Glutamatergic neuron (in vitro differentiated cells): ENCODE measurements around the gene C6orf141. TPM values are rescaled to one million over a fixed set of nuclear protein-coding genes. Genes with fewer than 3 reads are reported as not detected.
A peak's percentile ranks its signal among the peaks of the same experiment; 100 is the strongest.

Experiments used
- DNase-seq: peaks from one replicate; pipeline ENCODE4 v3.0.0; 2022
- H3K27ac Mint-ChIP-seq: one replicate; pipeline ENCODE4 v1.8.0; 2020; ENCODE audit warnings: mild to moderate bottlenecking, mixed read lengths, inconsistent platforms; ENCODE audit not compliant: unreplicated experiment
- H3K27me3 Mint-ChIP-seq: one replicate; pipeline ENCODE4 v1.8.0; 2020; ENCODE audit warnings: mild to moderate bottlenecking, moderate library complexity, mixed read lengths, inconsistent platforms; ENCODE audit not compliant: unreplicated experiment
- H3K36me3 Mint-ChIP-seq: one replicate; pipeline ENCODE4 v1.8.0; 2020; ENCODE audit warnings: mild to moderate bottlenecking, mixed read lengths, inconsistent platforms; ENCODE audit not compliant: unreplicated experiment
- H3K4me1 Mint-ChIP-seq: one replicate; pipeline ENCODE4 v1.8.0; 2020; ENCODE audit warnings: mild to moderate bottlenecking, low read depth, mixed read lengths, inconsistent platforms; ENCODE audit not compliant: unreplicated experiment
- H3K4me3 Mint-ChIP-seq: one replicate; pipeline ENCODE4 v1.8.0; 2020; ENCODE audit warnings: mild to moderate bottlenecking, mixed read lengths, inconsistent platforms; ENCODE audit not compliant: unreplicated experiment
- H3K9me3 Mint-ChIP-seq: one replicate; pipeline ENCODE4 v1.8.0; 2020; ENCODE audit warnings: mild to moderate bottlenecking, moderate library complexity, mixed read lengths, inconsistent platforms; ENCODE audit not compliant: unreplicated experiment
- CTCF ChIP-seq: fragments of 200-600 bp; sonication (generic); IDR thresholded peaks from one replicate; pipeline ENCODE4 v1.5.0; 2021; ENCODE audit not compliant: partially characterized antibody, unreplicated experiment
- total RNA-seq: library from RNA; stranded (reverse); fragmentation: NEBNext Ultra II Directional; extraction: Animal tissue kit (Norgen Biotek cat#: 25700); gene quantifications from one replicate; pipeline ENCODE4 v1.2.1, GENCODE V29; 2021; ENCODE audit not compliant: unreplicated experiment

C6orf141 gene
- total RNA-seq, 1 donor from 2014 or later = not detected

- Mint-ChIP-seq H3K4me1 (no peaks in the 10 kb centered on the region), H3K4me3 (no peak overlapping the region), H3K9me3 (no peaks in the 10 kb centered on the region), H3K36me3 (no peaks in the 10 kb centered on the region), H3K27me3 (no peaks in the 10 kb centered on the region), H3K27ac (no peak overlapping the region)
- no peak for TF ChIP-seq CTCF
- no peak for DNase-seq
Observed at GRCh38 chr6:49543087-49543858, 7.2 kb upstream of the C6orf141 start.

GRCh38 chr6:49546331-49546730 is 4.1 kb upstream of the C6orf141 start:
- Mint-ChIP-seq H3K36me3 (no peaks in the 10 kb centered on the region), H3K9me3 (no peaks in the 10 kb centered on the region), H3K27ac (no peak overlapping the region), H3K4me3 (no peak overlapping the region), H3K27me3 (peaks cover 8% of the 10 kb centered on the region), H3K4me1 (peaks cover 4% of the 10 kb centered on the region)
- no peak for DNase-seq
- no peak for TF ChIP-seq CTCF

- Mint-ChIP-seq H3K4me1 (peaks cover 10% of the 10 kb centered on the region), H3K27me3 (peaks cover 10% of the 10 kb centered on the region), H3K4me3 (no peak overlapping the region), H3K27ac (no peak overlapping the region), H3K36me3 (no peaks in the 10 kb centered on the region), H3K9me3 (no peaks in the 10 kb centered on the region)
- TF ChIP-seq CTCF = no peak
- no peak for DNase-seq
Observed at GRCh38 chr6:49548613-49549304, 1.7 kb upstream of the C6orf141 start.

GRCh38 chr6:49549691-49550491 is 577 bp upstream of the C6orf141 start:
- Mint-ChIP-seq H3K9me3 (no peaks in the 10 kb centered on the region), H3K27ac (no peak overlapping the region), H3K4me1 (peaks cover 10% of the 10 kb centered on the region), H3K36me3 (no peaks in the 10 kb centered on the region), H3K4me3 (peak overlapping the region; percentile 90), H3K27me3 (peaks cover 10% of the 10 kb centered on the region)
- no peak for DNase-seq
- TF ChIP-seq CTCF = no peak
